NCI-H69 (cell line): ENCODE data around the gene CCL22.
A peak's percentile ranks its signal among the peaks of the same experiment; 100 is the strongest.
"Not testable (repeated sequence)": the region's sequence is repeated elsewhere in the genome, so short reads cannot be mapped to it uniquely, and the experiment has no call there.

Experiments used
- DNase-seq: peaks from one replicate; lab custom pipeline; 2025; lab: John Stamatoyannopoulos, UW

Gene CCL22

GRCh38 chr16:57394444-57394843, 35.9 kb downstream of the CCL22 start:
- peak; percentile 20 for DNase-seq

- no peak for DNase-seq
These were observed 36.4 kb downstream of the CCL22 start for GRCh38 chr16:57395026-57395425.

GRCh38 chr16:57396786-57397185, 38.2 kb downstream of the CCL22 start:
- DNase-seq, result no peak

GRCh38 chr16:57397493-57397892, 38.9 kb downstream of the CCL22 start:
- DNase-seq, result not testable (repeated sequence)

DNA sequence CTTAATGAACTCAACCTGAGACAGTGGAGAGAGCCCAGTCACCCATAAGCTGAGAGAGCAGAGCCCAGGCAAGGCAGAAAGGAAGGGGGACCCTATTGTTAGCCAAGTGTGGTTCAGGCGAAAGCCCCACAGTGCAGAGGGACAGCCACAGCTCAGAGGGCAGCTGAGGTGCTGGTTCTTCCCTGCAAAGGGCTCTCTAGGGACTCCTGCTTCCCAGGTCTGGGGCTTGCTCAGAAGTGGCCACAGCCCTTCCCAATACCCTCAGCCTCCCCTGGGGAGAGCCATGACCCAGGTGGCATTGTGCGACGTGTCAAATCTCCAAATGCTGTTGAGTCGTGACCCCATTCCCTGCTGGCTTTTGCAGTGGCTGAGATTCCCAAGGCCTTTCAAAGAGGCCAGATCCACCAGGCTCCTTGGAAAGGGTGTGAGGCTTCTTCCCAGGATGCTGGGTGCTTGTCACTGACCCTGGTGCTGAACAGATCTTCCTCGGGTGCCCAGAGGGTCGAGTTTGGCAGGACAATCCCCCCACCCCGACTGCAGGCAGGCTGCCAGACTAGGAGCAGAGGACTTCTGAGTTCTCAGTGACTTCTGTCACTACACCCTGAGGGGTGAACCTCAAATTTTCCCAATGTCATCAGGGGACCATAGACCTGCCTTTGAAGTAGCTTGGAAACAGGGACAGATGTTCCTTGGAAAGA, 43.5 kb downstream of the CCL22 start:
- DNase-seq, result no peak

DNA sequence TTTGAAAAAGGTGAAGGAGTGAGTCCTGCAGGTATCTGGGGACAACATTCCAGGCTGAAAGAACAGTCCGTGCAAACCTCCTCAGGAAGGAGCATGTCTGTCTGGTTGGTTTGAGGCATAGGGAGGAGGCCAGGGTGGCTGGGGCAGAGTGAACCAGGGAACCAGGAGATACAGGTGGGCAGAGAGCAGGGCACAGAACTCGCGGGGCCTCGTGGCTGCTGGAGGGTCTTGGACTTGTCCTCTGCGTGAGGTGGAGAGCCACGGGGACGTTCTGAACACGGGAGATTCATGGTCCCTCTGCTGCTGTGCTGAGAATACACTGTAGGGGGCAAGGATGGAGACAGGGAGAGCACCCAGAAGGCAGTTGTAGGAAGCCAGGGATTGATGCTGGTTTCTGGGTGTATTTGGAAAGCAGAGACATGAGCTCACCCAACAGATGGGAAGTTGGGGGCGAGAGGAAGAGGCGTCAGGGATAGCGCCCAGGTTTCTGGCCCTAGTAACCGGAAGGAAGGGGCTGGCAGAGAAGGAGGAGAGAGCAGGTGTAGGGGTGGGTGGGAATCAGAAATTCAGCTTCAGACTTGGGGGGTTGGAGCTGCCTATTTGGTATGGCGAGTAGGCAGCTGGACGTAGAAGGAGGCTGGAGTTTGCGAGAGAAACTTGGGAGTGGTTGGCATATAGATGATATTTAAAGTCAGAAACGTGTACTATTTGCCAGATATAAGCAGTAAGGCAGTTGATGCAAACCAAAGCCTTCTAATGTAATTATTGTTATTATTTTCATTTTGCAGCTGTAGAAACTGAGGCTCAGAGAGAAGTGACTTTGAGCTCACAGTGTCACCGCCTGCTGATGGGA, 45.6 kb downstream of the CCL22 start, which contains the start of gene CCL17:
CCL17 (plus strand) TSS at position 803 of the 853 bp plus-strand sequence. CDS start 9,166 bp downstream, outside the sequence.
- DNase-seq, result no peak

GRCh38 chr16:57405097-57405496, 46.5 kb downstream of the CCL22 start:
- no peak for DNase-seq

- DNase-seq, result no peak
These were observed 48.3 kb downstream of the CCL22 start for GRCh38 chr16:57406881-57407280.

- no peak for DNase-seq
These were observed 49.2 kb downstream of the CCL22 start for GRCh38 chr16:57407521-57408353.

- no peak for DNase-seq
These were observed 50.5 kb downstream of the CCL22 start for GRCh38 chr16:57409065-57409464.

DNA sequence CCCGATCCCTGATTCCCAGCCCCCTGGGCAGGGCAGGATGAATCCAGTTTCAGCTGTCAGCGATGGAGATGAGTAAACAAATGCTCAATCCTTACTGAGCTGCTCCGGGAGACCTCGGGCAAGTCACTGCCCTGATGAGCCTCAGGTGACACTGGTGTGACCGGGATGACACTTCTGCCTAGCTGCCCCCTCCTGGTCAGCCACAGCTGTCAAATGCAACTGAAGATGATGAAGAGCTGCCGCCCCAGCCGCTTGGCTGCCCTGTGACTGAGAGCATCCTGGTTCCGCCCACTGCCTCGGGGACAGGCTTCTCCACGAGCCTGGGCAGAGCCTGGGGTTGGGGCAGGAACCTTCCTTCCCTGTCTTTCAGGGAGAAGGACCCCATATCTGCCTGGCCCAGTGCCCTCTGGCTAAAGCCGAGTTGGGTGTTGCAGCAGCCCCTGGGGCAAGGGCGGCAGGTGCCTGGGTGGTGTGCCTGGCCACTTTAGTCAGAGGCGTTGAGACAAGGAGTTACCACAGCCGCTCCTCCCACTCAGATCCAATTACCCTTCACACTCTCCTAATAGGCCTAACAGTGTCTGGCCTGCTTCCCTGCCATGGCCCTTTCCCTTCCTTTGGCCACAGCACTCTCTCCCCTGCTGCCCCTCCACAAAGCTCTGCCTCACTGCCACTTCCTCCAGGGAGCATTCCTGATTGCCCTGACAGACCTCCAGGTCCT, 51.4 kb downstream of the CCL22 start:
- peak; percentile 33 for DNase-seq

DNA sequence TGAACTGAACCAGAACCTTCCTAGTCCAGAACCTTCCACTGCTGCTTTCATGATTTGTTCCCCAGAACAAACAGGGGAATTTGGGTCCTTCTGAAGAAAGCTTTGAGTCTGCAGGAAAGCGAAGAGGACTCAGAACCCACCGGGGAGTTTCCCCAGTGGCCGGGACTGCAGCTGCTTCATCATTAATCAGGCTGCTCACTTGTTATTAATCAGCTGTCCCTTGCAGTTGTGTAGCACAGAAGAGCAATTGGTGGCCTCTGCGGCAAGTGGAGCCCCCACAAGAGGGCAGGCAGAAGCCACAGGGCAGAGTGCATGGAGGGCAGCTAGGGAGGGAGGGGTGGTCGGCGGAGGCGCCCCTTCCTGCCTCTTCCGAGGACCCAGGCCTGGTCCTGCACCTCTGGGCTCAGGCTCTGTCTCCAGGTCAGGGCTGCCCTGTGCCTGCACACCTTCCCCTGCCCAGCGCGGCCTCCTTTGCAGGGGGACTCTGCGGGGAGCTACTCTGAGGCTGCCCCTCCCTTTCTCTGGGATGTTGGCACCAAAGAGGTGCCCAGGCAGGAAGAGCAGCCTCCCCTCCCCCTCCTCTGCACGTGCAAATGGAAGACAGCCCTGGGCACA, 52.9 kb downstream of the CCL22 start:
- peak; percentile 1 for DNase-seq

DNA sequence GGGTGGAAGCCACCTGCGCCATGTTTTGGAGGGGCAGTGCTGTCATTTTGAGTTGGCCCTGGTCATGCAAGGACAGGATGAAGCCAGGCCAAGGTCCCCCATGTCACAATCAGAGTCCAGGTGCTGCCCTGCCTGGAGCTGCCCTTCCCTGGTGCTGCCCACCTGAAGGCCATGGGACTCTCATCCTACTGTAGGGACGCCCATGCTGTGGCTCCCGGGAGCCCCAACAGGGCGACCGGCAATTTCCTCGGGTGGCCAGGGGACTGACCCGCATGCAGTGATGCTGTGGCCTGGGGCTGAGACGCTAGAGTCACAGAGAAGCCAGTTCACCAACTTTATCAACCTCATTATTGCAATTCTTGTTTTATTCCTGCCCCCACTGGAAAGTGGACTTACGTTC, 54.0 kb downstream of the CCL22 start:
- no peak for DNase-seq

DNA sequence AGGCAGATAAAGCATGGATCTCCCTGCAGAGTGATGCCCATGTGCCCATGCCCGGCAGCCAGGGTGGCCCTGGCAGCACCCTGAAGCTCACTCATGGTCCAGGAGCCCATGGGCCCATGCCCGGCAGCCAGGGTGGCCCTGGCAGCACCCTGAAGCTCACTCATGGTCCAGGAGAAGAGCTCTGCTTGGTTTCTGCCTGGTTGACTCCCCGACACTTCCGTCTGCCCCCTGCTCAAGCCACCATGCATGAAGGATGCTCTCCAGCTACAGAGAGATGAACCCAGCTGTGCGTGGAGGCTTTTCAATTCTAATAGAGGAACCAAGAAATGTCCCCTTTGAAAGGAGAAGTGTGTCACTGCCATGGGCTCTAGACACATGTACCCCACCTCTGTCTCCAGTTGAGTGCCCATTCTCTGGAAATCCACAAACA, 54.7 kb downstream of the CCL22 start:
- no peak for DNase-seq

GRCh38 chr16:57413733-57414132, 55.1 kb downstream of the CCL22 start:
- no peak for DNase-seq
